Left colon (tissue), 2 donors: Measurements from ENCODE around the gene LOX. TPM values are rescaled to one million over a fixed set of nuclear protein-coding genes. Genes with fewer than 3 reads are reported as not detected.
A peak's percentile ranks its signal among the peaks of the same experiment; 100 is the strongest.

Experiments
- ATAC-seq: fragments of 200-7000 bp; cut with Tn5 transposase; one replicate; pipeline ENCODE4 v1.9.1; 2020; ENCODE audit warnings: mild to moderate bottlenecking, moderate library complexity
- DNase-seq, 2 donors: peaks; one replicate each; pipeline ENCODE4 v3.0.0-alpha.2; 2020
- intact Hi-C, 2 donors: fragments of 100-400 bp; cut with DNase I in 1 of 2; cut with micrococcal nuclease in 1 of 2; formaldehyde crosslinking; loops; one replicate each; pipeline versions ENCODE4 v1.11.2 to v1.14.0; 2022; cut with DNase I, micrococcal nuclease
- total RNA-seq, 2 donors: library from RNA; stranded (reverse); fragmentation: NEBNext Ultra II Directional; extraction: Animal tissue kit (Norgen Biotek cat#: 25700); gene quantifications; one replicate each; pipeline ENCODE4 v1.2.1, GENCODE V29; 2021
- donor health status: DM: no; HTN: no; CAD: no.
- donor health status: DM: yes; HTN: yes; CAD: no.

Gene LOX
- total RNA-seq, 2 donors from 2014 or later = 2.4 to 7.5 TPM

- DNase-seq = no peak
- ATAC-seq = no peak
- intact Hi-C loops = no loop called here
These were observed 10.7 kb downstream of the LOX start for GRCh38 chr5:122067390-122067789.

GRCh38 chr5:122064992-122065391 is 13.1 kb downstream of the LOX start:
- intact Hi-C loops = no loop called here
- ATAC-seq (no peak), DNase-seq (no peak)

GRCh38 chr5:122063836-122064235 is 14.2 kb downstream of the LOX start:
- intact Hi-C loops = no loop called here

GRCh38 chr5:122062205-122062604 is 15.9 kb downstream of the LOX start:
- no peak for ATAC-seq
- intact Hi-C loops = no loop called here
- no peak for DNase-seq

More at GRCh38 chr5:122063836-122064235, 14.2 kb downstream of the LOX start:
- no peak for ATAC-seq
- DNase-seq = no peak

GRCh38 chr5:122056913-122057312 is 21.1 kb downstream of the LOX start:
- ATAC-seq (no peak), DNase-seq (no peak)
- intact Hi-C loops = no loop called here

GRCh38 chr5:122054266-122054665 is 23.8 kb downstream of the LOX start:
- intact Hi-C loops = no loop called here
- no peak for ATAC-seq
- DNase-seq = no peak

GRCh38 chr5:122053181-122054109 is 24.6 kb downstream of the LOX start:
- ATAC-seq = no peak
- peak in 1 of 2 donors; percentile 21 for DNase-seq
- intact Hi-C loops = no loop called here

GRCh38 chr5:122051569-122051968 is 26.5 kb downstream of the LOX start:
- intact Hi-C loops = no loop called here
- ATAC-seq (no peak), DNase-seq (no peak)

GRCh38 chr5:122050959-122051358 is 27.1 kb downstream of the LOX start:
- intact Hi-C loops = no loop called here
- no peak for DNase-seq
- ATAC-seq = no peak

- ATAC-seq = no peak
- DNase-seq = no peak
- intact Hi-C loops = no loop called here
These were observed 37.3 kb downstream of the LOX start for GRCh38 chr5:122040636-122041302.

GRCh38 chr5:122036326-122036725 is 41.7 kb downstream of the LOX start:
- intact Hi-C loops = no loop called here
- DNase-seq (no peak), ATAC-seq (no peak)

GRCh38 chr5:122035913-122036312 is 42.1 kb downstream of the LOX start:
- ATAC-seq (no peak), DNase-seq (no peak)
- intact Hi-C loops = no loop called here

- ATAC-seq (no peak), DNase-seq (no peak)
- intact Hi-C loops = no loop called here
These were observed 46.2 kb downstream of the LOX start for GRCh38 chr5:122031836-122032235.

- ATAC-seq = no peak
- DNase-seq = no peak
These were observed 47.8 kb downstream of the LOX start for GRCh38 chr5:122030251-122030650.

GRCh38 chr5:122029818-122030217 is 48.2 kb downstream of the LOX start:
- intact Hi-C loops = no loop called here
- DNase-seq (no peak), ATAC-seq (no peak)

More at GRCh38 chr5:122030251-122030650, 47.8 kb downstream of the LOX start:
- intact Hi-C loops = no loop called here

GRCh38 chr5:122022966-122023365 is 55.1 kb downstream of the LOX start:
- intact Hi-C loops = no loop called here
- DNase-seq (no peak), ATAC-seq (no peak)

- no peak for DNase-seq
- ATAC-seq = no peak
- intact Hi-C loops = no loop called here
These were observed 58.0 kb downstream of the LOX start for GRCh38 chr5:122019919-122020590.

GRCh38 chr5:122015471-122015870 is 62.6 kb downstream of the LOX start:
- intact Hi-C loops = no loop called here
- ATAC-seq (no peak), DNase-seq (no peak)

GRCh38 chr5:122014236-122014935 is 63.7 kb downstream of the LOX start:
- DNase-seq = no peak
- ATAC-seq = no peak
- intact Hi-C loops = no loop called here
